Panc1 (cell line): ENCODE data around the gene PRODH. TPM values are rescaled to one million over a fixed set of nuclear protein-coding genes. Genes with fewer than 3 reads are reported as not detected.
"Not testable (repeated sequence)": the region's sequence is repeated elsewhere in the genome, so short reads cannot be mapped to it uniquely, and the experiment has no call there.

Experiments used
- ATAC-seq: fragments of 200-7000 bp; cut with Tn5 transposase; 2 replicates; pipeline ENCODE4 v1.9.1; 2020; ENCODE audit warnings: mild to moderate bottlenecking, moderate library complexity
- BruUV-seq: library from RNA; stranded (reverse); fragments of 400-500 nt; replicated peaks from 2 replicates; lab custom pipeline; 2021; lab: Mats Ljungman, UMichigan
- CTCF ChIA-PET: fragments of 300-600 bp; sonication (Branson Sonifier 250); formaldehyde crosslinking; loops from one replicate; lab custom pipeline; 2022; ENCODE audit warnings: antibody characterized with exemption; lab: Charles Lee
- POLR2A ChIA-PET: fragments of 300-600 bp; sonication (Branson Sonifier 250); formaldehyde crosslinking; loops from one replicate; lab custom pipeline; 2022; ENCODE audit warnings: antibody characterized with exemption; lab: Charles Lee
- DNase-seq: peaks from one replicate; pipeline ENCODE4 v3.0.0-alpha.2; 2010; ENCODE audit warnings: low read depth, low spot score
- H3K27ac ChIP-seq: 2 replicates; pipeline ENCODE4 v1.5.1; 2011; ENCODE audit warnings: mild to moderate bottlenecking, low read length, inconsistent platforms
- H3K27me3 ChIP-seq: fragments of 200-500 bp; sonication (Bioruptor generic); 2 replicates; pipeline ENCODE4 v1.6.0; 2014; ENCODE audit warnings: low read length, inconsistent platforms; ENCODE audit not compliant: control insufficient read depth, insufficient read depth
- H3K36me3 ChIP-seq: fragments of 200-500 bp; sonication (Bioruptor generic); 2 replicates; pipeline ENCODE4 v1.5.1; 2014; ENCODE audit warnings: inconsistent platforms, mild to moderate bottlenecking, low read length, moderate library complexity; ENCODE audit not compliant: control insufficient read depth, insufficient read depth
- H3K4me1 ChIP-seq: 2 replicates; pipeline ENCODE4 v1.5.1; 2011; ENCODE audit warnings: inconsistent platforms, mild to moderate bottlenecking, low read length, moderate library complexity; ENCODE audit not compliant: control insufficient read depth, insufficient read depth
- H3K4me3 ChIP-seq, 2 experiments: 2 replicates each; pipeline ENCODE4 v1.5.1; 2011 to 2012; ENCODE audit warnings: low read depth in 2 of 2, low read length in 2 of 2, mild to moderate bottlenecking in 2 of 2, inconsistent platforms in 1 of 2, moderate library complexity in 1 of 2
- H3K9me3 ChIP-seq: fragments of 200-500 bp; sonication (Bioruptor generic); 2 replicates; pipeline ENCODE4 v1.5.1; 2014; ENCODE audit warnings: low read depth, mild to moderate bottlenecking, inconsistent platforms, low read length, moderate library complexity; ENCODE audit not compliant: control insufficient read depth, insufficient read depth
- in situ Hi-C: cut with HindIII; loops from 2 replicates; pipeline ENCODE4 v1.10.0; 2016; ENCODE audit warnings: low sequenced_read_pairs, low pct_unique_long_range_greater_than_20kb
- intact Hi-C: fragments of 100-400 bp; cut with micrococcal nuclease; formaldehyde crosslinking; loops from one replicate; pipeline ENCODE4 v1.10.0; 2022; ENCODE audit not compliant: unreplicated experiment
- total RNA-seq: library from RNA; stranded (reverse); gene quantifications from one replicate; pipeline ENCODE4 v1.2.1, GENCODE V29; 2021; ENCODE audit not compliant: unreplicated experiment

Gene PRODH
- total RNA-seq, 1 experiment from 2014 or later = 1.4 TPM

GRCh38 chr22:18959266-18959665 lies 23.2 kb upstream of the PRODH start:
- H3K4me1 ChIP-seq, BruUV-seq, H3K9me3 ChIP-seq, CTCF ChIA-PET, in situ Hi-C loops, H3K27me3 ChIP-seq, H3K4me3 ChIP-seq, POLR2A ChIA-PET, H3K36me3 ChIP-seq, intact Hi-C loops, ATAC-seq, DNase-seq, H3K27ac ChIP-seq: not testable (repeated sequence)

- DNase-seq, H3K4me1 ChIP-seq, BruUV-seq, H3K27me3 ChIP-seq, H3K9me3 ChIP-seq, H3K4me3 ChIP-seq, H3K36me3 ChIP-seq, ATAC-seq, H3K27ac ChIP-seq, intact Hi-C loops, in situ Hi-C loops, CTCF ChIA-PET: not testable (repeated sequence)
- POLR2A ChIA-PET = interaction anchor here (0.7 kb wide), 1 partner anchor 1723 kb away, joined by 3 read pairs; no protein-coding TSS in a partner anchor
Observed at GRCh38 chr22:18958738-18959137, 22.6 kb upstream of the PRODH start.

- intact Hi-C loops, BruUV-seq, H3K27ac ChIP-seq, H3K4me1 ChIP-seq, DNase-seq, H3K9me3 ChIP-seq, CTCF ChIA-PET, H3K36me3 ChIP-seq, H3K4me3 ChIP-seq, H3K27me3 ChIP-seq, ATAC-seq, in situ Hi-C loops: not testable (repeated sequence)
- POLR2A ChIA-PET = interaction anchor here (0.7 kb wide), 1 partner anchor 1722 kb away, joined by 3 read pairs; no protein-coding TSS in a partner anchor
Observed at GRCh38 chr22:18958321-18958705, 22.2 kb upstream of the PRODH start.

DNA sequence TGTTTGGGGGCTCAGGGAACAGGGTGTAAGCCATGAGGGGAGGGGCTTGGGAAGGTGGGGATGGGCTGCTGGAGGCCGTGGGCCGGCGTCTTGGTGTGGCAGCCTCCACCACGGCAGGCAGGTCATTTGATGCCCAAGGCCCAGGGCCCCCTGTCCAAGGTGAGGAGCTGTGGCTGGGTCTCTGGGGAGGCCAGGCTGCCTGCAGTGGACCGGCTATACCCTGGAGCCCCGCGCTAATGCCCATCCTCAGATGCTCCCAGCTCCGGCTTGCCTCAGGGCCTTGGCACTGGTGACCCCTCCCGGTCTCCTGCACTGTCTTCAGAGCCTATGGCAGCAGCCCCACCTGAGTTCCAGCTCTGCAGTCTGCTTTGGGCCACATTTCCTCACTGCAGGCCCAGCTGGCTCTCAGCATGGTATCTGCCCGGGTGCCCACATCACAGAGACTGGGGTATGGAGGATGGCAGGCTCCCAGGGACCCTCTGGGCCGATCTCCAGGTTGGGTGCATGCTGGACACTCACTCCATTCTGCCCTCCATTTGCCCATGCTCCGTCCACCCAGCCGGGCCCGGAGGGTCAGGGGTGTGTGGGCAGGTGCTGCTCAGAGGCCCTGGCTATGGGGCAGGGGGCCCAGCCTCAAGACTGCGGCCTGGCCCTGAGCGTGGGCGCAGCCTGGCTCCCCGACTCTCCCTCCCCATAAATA lies 21.7 kb upstream of the PRODH start:
- H3K4me3 ChIP-seq, DNase-seq, ATAC-seq, H3K27me3 ChIP-seq, POLR2A ChIA-PET, H3K4me1 ChIP-seq, in situ Hi-C loops, H3K9me3 ChIP-seq, H3K27ac ChIP-seq, CTCF ChIA-PET, H3K36me3 ChIP-seq, BruUV-seq, intact Hi-C loops: not testable (repeated sequence)

DNA sequence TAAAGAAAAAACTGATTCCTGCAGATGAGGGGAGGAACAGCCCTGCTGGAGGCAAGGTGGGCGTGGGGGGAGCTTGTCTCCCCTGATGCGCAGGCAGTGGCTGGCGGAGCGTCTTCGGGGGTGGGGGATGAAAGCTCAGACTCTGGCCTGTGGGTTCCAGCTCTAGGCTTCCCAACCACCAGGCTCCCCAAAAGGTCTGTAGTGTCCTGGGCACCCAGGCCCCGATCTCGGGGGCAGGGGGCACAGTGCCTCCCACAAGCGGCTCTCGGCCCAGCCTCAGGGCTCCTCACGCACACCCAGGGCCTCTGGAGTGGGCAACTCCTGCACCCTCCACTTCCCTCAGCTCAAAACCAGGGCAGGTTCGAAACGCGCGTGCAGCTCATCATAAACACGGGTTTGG lies 20.9 kb upstream of the PRODH start:
- intact Hi-C loops, in situ Hi-C loops: not testable (repeated sequence)
- CTCF ChIA-PET = interaction anchor here (0.7 kb wide), 1 partner anchor 193 kb away, joined by 4 read pairs; no protein-coding TSS in a partner anchor

GRCh38 chr22:18956121-18956895 lies 20.2 kb upstream of the PRODH start:
- intact Hi-C loops, H3K36me3 ChIP-seq, H3K4me1 ChIP-seq, H3K27ac ChIP-seq, in situ Hi-C loops, DNase-seq, ATAC-seq, BruUV-seq, H3K27me3 ChIP-seq, H3K4me3 ChIP-seq, H3K9me3 ChIP-seq: not testable (repeated sequence)
- ChIA-PET CTCF (interaction anchor here (0.6 to 0.9 kb wide), 2 partner anchors 30 to 188 kb away, joined by 3 to 5 read pairs; partner anchors contain the start of gene ESS2), POLR2A (interaction anchor here (0.6 kb wide), 1 partner anchor 81 kb away, joined by 4 read pairs; no protein-coding TSS in a partner anchor)

More for the DNA sequence above, 20.9 kb upstream of the PRODH start:
- DNase-seq, H3K27ac ChIP-seq, BruUV-seq, H3K27me3 ChIP-seq, ATAC-seq, H3K9me3 ChIP-seq, H3K4me3 ChIP-seq, H3K36me3 ChIP-seq, H3K4me1 ChIP-seq: not testable (repeated sequence)
- POLR2A ChIA-PET = interaction anchor here (0.6 kb wide), 1 partner anchor 80 kb away, joined by 4 read pairs; no protein-coding TSS in a partner anchor
